A204.1 (cell line): ENCODE data around the gene CINP.
"Not testable (repeated sequence)": the region's sequence is repeated elsewhere in the genome, so short reads cannot be mapped to it uniquely, and the experiment has no call there.

Source experiments
- FAIRE-seq: peaks from 2 replicates; lab custom pipeline; 2012; peaks lifted over from hg19 to GRCh38; lab: Jason Lieb, UNC

CINP gene

DNA sequence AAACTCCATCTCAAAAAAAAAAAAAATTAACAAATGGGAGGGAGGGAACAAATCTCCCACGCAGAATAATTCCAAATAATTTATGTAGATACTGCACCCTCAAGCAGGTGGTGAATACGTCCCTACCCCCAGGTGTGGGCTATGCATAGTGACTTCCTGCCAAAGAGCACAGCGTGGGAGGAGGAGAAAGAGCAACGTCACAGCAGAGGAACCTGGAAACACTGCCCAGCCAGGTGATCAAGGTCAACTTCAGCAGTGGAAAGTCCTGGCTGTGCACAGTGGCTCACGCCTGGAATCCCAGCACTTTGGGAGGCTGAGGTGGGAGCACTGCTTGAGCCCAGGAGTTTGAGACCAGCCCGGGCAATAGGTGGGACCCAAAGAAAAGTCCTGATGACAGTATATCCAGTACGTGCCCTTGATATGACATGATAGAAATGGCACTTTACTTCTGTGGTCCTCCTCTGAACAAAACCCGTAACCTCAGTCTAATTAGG, 9.5 kb downstream of the CINP start:
- no peak for FAIRE-seq

- no peak for FAIRE-seq
These were observed 10.5 kb downstream of the CINP start for GRCh38 chr14:102352213-102352612.

- FAIRE-seq = not testable (repeated sequence)
These were observed 11.1 kb downstream of the CINP start for GRCh38 chr14:102351593-102351992.

DNA sequence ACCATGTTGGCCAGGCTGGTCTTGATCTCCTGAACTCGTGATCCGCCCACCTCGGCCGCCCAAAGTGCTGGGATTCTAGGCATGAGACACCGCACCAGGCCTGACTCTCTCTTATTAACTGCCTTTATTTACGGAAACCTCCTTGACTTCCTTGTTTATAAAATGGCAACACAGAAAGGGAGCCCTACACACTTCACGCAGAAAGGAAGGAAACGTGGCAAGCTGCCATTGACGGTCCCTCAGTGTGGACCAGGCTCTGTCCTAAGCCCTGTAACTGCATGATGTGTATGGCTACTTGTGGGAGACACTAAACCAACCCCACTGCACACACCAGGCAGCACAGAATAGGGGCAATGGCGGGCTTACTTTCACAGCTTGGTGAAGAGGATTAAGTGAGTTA, 11.7 kb downstream of the CINP start:
- no peak for FAIRE-seq

DNA sequence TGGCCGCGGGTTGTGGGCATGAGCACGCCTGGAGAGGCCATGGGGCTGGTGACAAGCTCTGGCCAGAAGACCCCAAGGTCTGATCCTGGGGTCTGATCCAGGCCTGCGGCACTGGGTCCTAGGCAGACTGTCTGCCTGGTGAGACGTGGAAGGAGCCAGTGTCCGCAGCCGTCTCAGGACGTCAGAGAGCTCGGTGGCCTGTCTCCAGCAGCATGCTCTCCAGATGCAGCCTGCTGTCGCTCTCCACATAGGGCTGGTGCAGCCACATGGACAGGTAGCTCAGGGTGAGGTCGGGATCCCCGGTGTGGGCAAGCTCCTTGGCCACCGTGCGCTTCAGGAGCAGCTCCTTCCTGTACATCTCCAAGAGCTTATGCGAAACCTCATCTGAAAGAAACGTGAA, 14.3 kb downstream of the CINP start:
- FAIRE-seq = no peak

- no peak for FAIRE-seq
These were observed 16.0 kb downstream of the CINP start for GRCh38 chr14:102346645-102347044.

DNA sequence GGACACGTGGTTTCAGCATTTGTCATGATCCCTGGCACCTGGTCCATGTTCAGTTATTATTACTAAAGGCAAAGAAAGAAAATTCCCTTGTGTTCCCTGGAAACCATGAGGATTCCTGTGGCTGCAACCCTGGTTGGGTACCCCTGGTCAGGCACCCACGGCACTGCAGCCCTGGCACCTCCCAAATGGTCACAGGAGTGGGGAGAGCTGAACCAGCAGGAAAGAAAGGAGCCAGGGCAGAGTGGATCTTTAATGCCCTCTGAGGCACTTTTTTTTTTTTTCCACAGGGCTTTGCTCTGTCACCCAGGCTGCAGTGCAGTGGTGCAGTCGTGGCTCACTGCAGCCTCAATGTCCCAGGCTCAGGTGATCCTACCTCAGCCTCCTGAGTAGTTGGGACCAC, 17.5 kb downstream of the CINP start:
- no peak for FAIRE-seq

DNA sequence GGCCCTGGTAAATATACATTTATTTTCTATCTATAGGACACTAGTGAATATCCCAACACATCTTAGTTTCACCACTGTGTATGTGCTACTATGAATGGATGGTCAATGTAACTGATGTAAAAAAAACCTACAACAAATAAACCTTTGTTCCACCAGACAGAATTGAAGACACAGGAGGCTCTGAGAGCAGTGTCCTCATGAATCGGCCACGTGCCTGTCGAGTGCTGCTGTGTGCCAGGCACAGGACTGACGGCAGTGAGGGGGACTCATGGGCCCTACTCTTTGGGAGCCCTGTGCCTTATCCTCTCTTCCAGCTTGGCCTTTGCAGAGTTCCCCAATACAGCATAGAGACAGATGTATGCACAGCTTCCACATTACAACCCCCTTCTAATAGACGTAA, 18.2 kb downstream of the CINP start:
- no peak for FAIRE-seq

DNA sequence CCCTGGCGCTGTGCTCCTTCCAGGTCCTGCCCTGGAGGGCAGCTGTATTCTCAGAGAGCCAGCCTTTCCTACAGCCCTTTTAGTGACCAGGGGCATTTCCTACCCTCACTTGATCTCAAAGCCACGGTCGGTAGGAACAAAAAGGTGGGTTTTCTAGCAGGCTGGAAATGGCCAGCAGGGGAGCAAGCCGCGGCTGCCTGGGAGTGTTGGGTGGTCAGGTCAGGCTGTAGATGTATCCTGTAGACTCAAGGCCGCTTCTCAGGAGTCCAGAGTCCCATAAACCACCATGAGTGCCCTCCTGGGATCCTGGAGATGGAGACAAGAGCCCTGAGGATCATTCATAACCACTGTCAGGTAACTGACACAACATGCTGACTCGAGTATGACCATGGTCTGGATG, 18.6 kb downstream of the CINP start:
- no peak for FAIRE-seq

DNA sequence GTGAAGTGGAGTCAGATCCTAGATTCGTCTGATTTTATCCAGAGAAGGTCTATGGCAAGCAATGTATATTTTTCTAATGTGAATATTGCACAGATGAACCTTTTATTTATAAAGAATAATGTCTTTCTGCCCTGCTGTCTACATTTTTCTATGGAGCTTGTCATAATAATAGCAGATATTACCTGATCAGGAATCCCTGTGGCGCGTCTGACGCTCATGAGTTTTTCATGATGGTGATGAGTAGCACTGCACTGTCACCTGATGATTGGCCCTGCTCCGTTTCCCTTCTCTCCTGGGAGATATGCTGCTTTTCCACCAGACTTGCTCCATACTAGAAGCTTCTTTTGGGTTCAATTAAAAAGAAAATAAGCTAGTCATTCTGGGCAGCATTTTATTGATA, 20.5 kb downstream of the CINP start:
- no peak for FAIRE-seq

DNA sequence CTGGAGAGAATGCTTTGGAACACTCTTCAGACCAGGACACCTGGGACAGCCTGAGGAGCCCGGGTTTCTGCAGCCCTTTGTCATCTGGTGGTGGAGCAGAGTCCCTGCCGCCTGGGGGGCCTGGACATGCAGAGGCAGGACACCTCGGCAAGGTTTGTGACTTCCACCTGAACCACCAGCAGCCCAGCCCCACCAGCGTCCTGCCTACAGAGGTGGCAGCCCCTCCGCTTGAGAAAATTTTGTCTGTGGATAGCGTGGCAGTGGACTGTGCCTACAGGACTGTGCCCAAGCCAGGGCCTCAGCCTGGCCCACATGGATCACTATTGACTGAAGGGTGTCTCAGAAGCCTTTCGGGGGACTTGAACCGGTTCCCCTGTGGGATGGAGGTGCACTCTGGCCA, 21.1 kb downstream of the CINP start:
- FAIRE-seq = no peak

- no peak for FAIRE-seq
These were observed 24.0 kb downstream of the CINP start for GRCh38 chr14:102338724-102339123.

DNA sequence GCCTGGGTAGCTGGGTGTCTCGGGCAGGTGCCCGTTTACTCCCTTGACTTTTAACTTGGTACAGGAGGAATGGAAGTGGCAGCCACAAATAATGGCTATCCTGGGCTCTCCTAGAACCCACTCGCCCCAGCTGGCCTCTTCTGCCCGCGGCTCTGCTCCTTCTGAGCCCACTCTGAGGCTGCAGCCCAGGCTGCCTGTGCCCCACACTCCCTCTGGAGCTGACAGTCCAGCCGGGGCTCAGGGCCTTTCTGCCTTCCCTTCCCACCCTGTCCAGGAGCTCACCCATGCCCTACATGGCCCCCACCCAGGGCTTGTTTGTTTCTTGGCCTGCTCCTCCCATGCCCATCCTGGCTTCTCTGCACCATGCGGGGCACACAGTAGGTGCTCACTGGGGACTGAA, 27.5 kb downstream of the CINP start:
- FAIRE-seq = no peak

- no peak for FAIRE-seq
These were observed 28.6 kb downstream of the CINP start for GRCh38 chr14:102333795-102334705.

GRCh38 chr14:102333390-102333789, 29.3 kb downstream of the CINP start:
- no peak for FAIRE-seq

- no peak for FAIRE-seq
These were observed 31.9 kb downstream of the CINP start for GRCh38 chr14:102330806-102331205.

DNA sequence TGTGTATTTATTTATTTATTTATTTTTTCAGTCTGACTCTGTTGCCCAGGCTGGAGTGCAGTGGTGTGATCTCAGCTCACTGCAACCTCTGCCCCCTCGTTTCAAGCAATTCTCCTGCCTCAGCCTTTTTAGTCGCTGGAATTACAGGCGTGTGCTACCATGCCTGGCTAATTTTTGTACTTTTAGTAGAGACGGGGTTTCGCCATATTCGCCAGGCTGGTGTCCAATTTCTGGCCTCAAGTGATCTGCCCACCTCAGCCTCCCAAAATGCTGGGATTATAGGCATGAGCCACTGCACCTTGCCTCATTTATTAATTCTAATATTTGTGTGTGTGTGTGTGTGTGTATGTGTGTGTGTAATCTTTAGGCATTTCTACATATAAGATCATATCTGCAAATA, 33.3 kb downstream of the CINP start:
- not testable (repeated sequence) for FAIRE-seq

- FAIRE-seq = no peak
These were observed 36.1 kb downstream of the CINP start for GRCh38 chr14:102326583-102326982.

GRCh38 chr14:102325791-102326345, 36.8 kb downstream of the CINP start:
- no peak for FAIRE-seq

GRCh38 chr14:102323102-102323501, 39.6 kb downstream of the CINP start:
- FAIRE-seq = peak; percentile 91

DNA sequence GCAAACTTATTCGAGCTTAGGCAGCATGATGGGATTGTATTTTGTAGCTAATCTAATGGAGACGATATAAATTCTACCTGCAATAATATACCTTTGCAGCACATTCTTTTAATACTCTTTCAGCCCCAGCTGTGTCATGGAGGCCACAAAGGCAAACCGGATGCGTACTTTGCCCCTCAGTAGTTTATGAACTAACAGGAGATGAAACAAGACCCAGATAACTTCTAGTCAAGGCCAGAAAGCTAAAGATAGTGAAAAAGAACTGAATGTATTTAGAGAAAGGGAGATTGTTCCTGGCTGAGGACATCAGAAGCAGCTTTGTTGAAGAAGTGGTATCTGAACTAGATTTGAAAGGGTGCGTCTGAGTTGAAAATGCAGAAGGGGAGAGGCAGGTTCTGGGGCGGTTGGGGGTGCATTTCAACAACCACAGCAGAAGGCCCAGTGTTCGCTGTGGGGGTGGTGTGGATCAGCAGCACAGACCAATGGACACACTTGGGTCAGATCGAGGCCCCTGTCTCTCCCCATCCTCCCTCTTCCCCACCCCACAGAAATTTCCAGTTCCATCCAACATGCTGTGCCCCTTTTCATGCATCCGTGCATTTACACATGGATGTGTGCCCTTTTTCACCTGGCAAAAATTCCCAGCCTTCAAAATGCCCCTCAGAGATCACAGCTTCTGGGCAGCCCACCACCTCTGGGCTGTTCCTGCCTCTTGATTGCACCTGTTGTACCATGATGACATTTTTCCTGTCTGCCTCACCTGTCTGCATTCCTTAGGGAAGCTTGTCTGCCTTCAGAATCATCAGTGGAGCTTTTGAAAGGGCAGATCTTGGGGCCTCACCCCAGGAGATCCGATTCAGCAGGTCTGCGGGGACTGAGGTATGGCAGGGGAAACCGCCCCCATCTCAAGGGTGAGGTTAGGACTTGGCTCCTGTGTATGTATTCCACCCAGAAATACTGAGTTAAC, 41.0 kb downstream of the CINP start:
- FAIRE-seq = no peak

DNA sequence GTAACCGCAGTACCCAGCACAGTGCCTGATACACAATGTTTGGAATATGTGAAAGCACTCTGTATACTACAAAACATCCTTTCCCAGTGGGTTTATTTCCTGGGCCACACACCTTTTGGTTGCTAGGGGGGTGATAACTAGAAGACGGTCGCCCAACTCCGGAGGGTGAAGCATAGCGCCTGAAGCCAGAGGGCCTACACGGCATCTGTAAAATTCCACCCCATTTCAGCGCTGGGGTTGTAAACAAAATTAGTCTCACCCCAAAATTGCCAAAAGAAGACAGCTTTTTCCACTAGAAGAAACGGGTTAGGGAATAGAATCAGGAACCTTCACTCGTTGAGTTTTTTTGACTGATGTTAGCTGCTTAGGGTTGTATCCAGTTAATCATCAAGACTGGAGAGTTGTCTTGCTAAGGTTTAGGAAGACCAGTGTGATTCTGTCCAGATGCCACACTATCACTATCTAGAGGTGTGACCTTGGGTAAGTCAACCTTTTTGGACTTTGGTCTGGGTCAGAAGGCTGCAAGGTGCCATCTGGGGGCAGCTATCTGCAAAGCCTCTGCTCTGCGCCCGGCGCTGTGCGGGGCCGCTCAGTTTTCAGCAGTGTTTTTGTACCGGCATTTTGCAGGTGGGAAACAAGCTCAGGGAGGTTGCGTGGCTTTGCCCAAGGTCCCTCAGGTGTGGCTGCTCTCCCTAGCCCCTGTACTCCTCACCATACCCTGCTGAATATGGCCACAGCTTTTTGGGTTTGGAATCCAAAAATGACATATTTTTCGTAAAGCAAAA, 41.8 kb downstream of the CINP start:
- no peak for FAIRE-seq
